Upper lobe of left lung (tissue), 4 donors: ENCODE measurements around the gene XIRP1.

Experiments used
- CTCF ChIP-seq, 6 experiments: fragments of 450-650 bp in 4 of 6; fragments of 200-600 bp in 2 of 6; sonication (generic) in 2 of 6; IDR thresholded peaks; one replicate each; pipeline ENCODE4 v1.5.1; 2016 to 2019; ENCODE audit warnings: antibody characterized with exemption in 6 of 6
- EP300 ChIP-seq, 4 donors: sonication (generic); formaldehyde crosslinking; IDR thresholded peaks; one replicate each; pipeline ENCODE4 v1.5.1; 2017; ENCODE audit warnings: antibody characterized with exemption in 4 of 4, control low read depth in 2 of 4
- POLR2A ChIP-seq, 4 donors: fragments of 450-650 bp; IDR thresholded peaks; one replicate each; pipeline ENCODE4 v1.5.1; 2016 to 2017; ENCODE audit warnings: antibody characterized with exemption in 4 of 4, mild to moderate bottlenecking in 2 of 4
- POLR2AphosphoS5 ChIP-seq, 2 donors: sonication (generic); formaldehyde crosslinking; IDR thresholded peaks; one replicate each; pipeline ENCODE4 v1.5.1; 2017; ENCODE audit warnings: antibody characterized with exemption in 2 of 2

GRCh38 chr3:39166932-39167532 lies 25.4 kb downstream of the XIRP1 start:
- TF ChIP-seq POLR2AphosphoS5 (IDR thresholded peaks at IDR 0.05) (peak in 1 of 2 donors; percentile 92), CTCF (IDR thresholded peaks at IDR 0.05) (no peak), POLR2A (IDR thresholded peaks at IDR 0.05) (no peak), EP300 (IDR thresholded peaks at IDR 0.05) (peak in 1 of 4 donors; percentile 59)
